Measurements from ENCODE around the gene RFNG.

Gene RFNG

DNA sequence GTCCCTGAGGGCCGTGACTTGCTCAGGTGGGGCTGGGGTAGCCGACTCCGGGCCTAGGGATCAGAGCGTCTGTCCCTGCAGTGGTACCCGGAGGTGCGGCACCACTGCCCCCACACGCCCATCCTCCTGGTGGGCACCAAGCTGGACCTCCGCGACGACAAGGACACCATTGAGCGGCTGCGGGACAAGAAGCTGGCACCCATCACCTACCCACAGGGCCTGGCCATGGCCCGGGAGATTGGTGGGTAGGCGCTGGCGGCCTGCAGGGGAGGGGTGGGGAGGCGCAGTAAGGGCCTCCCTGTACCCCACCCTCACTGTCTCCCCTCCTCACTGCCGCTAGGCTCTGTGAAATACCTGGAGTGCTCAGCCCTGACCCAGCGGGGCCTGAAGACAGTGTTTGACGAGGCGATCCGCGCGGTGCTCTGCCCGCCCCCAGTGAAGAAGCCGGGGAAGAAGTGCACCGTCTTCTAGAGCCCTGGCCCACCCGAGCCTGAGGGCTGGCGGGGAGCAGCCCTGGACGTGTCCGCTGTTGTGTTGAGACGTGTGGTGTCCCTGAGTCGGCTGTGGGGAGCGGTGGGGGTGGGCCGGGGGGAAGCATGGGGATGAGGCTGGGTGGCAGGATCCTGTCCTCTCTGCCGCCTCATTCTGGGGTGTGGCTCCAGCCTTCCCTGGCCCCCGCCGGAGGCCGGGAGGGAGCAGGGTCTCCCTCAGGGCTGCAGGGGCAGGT lies 18.1 kb downstream of the RFNG start:
- no peak overlapping the region for H3K9ac ChIP-seq (ENCODE audit: low read depth, low read length)
- no peaks in the 10 kb centered on the region for H3K36me3 ChIP-seq (ENCODE audit: insufficient read depth, low read length)
- no peaks in the 10 kb centered on the region for H3K27me3 ChIP-seq (ENCODE audit: insufficient read depth, low read length)
- no peak overlapping the region for H3K27ac ChIP-seq (ENCODE audit: low read depth, low read length)
- no peaks in the 10 kb centered on the region for H3K9me3 ChIP-seq (ENCODE audit: insufficient read depth, low read depth, low read length)
- peaks cover 9% of the 10 kb centered on the region; the same call in 1 of the 2 replicates for H3K4me1 ChIP-seq (ENCODE audit: insufficient read depth, low read length)
- no peak overlapping the region for H3K4me3 ChIP-seq (ENCODE audit: low read length)
- 92% methylated on average over 38 of the region's 38 CpGs for WGBS

DNA sequence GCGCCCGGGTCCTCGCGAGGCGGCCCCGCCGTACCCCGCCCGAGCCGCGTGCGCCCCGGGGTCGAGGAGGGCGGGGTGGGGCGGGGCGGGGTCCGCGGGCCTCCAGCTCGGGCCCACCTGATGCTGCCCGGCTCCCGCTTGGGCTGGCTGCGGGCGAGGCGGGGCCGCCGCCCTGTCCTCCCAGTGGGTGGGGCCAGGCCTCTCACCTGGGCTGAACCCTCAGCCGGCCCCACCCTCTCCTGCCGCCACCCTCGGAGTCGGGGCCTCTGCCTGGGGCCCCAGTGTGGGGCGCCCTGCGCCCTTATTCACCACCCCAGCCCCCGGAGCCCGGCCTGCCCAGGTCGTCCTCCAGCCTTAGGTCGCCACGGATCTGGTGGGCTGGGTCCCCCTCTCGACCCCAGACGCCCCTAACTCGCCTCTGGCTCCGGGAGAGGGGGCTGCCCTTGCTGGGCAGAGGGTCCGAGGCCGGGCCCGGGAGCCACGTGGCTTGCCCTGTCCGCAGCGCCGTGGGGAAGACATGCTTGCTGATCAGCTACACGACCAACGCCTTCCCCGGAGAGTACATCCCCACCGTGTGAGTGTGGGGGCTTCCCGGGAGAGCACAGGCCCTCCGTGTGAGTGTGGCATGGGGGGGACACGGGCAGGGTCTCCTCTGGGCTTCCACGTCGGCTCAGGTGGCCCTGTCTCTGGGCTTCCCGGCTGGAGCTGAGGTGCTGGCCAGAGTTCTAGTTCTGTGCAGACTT lies 19.6 kb downstream of the RFNG start:
- peak overlapping the region; percentile 77 for H3K4me3 ChIP-seq (ENCODE audit: low read length)
- H3K4me1 ChIP-seq (ENCODE audit: insufficient read depth, low read length), result 0 out of 2 replicates have a peak, but pooled peaks cover 5% of the 10 kb centered on the region
- 8% methylated on average over 55 of the region's 59 CpGs for WGBS
- H3K27ac ChIP-seq (ENCODE audit: low read depth, low read length), result no peak overlapping the region
- H3K36me3 ChIP-seq (ENCODE audit: insufficient read depth, low read length), result no peaks in the 10 kb centered on the region
- H3K9ac ChIP-seq (ENCODE audit: low read depth, low read length), result peak overlapping the region; percentile 66
- H3K9me3 ChIP-seq (ENCODE audit: insufficient read depth, low read depth, low read length), result no peaks in the 10 kb centered on the region
- H3K27me3 ChIP-seq (ENCODE audit: insufficient read depth, low read length), result no peaks in the 10 kb centered on the region

DNA sequence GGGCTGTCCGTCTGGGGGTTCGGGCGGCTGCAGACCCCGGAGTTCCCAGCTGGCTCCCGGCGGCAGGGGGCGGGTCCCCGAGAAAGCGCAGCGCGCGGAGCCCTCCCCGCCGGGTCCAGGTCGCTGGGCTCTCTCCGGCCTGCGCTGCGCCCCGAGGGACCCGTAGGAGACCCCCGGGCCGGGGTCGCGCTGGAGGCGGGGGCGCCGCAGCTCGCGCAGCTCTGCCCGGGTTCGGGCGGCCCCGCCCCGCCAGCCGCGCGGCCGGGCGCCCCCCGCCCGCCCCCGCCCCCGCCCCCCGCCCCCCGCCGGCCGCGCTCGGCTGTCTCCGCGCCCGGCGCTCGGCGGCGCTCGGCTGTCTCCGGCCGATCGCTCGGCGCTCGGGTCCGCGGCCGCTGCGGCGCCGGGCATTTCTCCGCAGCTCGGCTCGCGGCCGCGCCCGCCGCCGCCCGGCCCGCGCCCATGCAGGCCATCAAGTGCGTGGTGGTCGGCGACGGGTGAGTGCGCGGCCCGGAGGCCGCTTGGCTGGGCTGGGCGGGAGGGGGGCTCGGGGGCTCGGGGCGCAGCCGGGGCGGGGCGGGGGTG lies 20.2 kb downstream of the RFNG start, which contains the start of gene RAC3:
RAC3 (plus strand) TSS at position 376 of the 582 bp plus-strand sequence; CDS start at position 460, 84 bp downstream.
- H3K9me3 ChIP-seq (ENCODE audit: insufficient read depth, low read depth, low read length), result no peaks in the 10 kb centered on the region
- WGBS, result under 1% methylated on average over 76 of the region's 96 CpGs
- H3K36me3 ChIP-seq (ENCODE audit: insufficient read depth, low read length), result no peaks in the 10 kb centered on the region
- no peak within 1 kb of the TSS for H3K27ac ChIP-seq (ENCODE audit: low read depth, low read length)
- peak within 1 kb of the TSS; percentile 66 for H3K9ac ChIP-seq (ENCODE audit: low read depth, low read length)
- 0 out of 2 replicates have a peak, but pooled peaks cover 5% of the 10 kb centered on the region for H3K4me1 ChIP-seq (ENCODE audit: insufficient read depth, low read length)
- peak within 1 kb of the TSS; percentile 77 for H3K4me3 ChIP-seq (ENCODE audit: low read length)
- no peaks in the 10 kb centered on the region for H3K27me3 ChIP-seq (ENCODE audit: insufficient read depth, low read length)

DNA sequence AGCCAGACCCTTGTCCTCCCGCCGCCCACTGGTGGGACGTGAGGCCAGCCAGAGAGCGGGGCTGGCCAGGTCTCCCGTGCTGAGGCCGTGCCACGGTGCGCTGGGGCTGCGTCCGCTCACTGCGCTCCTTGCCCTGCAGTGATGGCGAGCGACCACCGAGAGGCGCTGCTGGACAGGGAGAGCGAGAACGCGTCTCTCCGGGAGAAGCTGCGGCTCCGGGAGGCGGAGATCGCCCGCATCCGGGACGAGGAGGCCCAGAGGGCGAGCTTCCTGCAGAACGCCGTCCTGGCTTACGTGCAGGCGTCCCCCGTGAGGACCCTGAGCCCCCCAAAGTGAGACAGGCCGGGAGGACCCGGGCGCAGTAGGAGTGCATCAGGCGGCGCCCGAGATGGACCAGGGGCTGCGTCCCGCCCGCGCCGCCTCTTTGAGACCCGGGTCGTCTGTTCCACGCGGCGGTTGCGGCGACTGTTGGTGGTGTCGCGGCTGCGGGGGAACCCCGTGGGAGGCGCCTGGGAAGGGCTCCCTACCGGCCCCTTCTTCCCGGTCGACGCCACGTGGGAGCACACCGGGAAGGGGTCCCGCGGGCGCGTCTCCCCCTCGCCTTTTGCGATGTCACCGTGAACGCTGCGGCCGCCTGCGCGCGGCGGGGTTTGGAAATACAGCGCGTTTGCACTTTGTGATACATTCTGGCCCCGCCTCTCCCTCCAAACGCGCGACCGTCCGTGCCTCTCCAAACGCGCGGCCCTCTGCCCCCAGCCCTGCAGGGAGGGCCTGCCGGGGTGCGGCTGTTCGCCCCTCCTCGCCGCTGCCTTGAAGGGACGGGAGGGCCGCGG lies 20.9 kb downstream of the RFNG start:
- 1% methylated on average over 94 of the region's 94 CpGs for WGBS
- H3K4me3 ChIP-seq (ENCODE audit: low read length), result peak overlapping the region; percentile 60
- H3K9ac ChIP-seq (ENCODE audit: low read depth, low read length), result peak overlapping the region; percentile 65
- no peaks in the 10 kb centered on the region for H3K9me3 ChIP-seq (ENCODE audit: insufficient read depth, low read depth, low read length)
- no peaks in the 10 kb centered on the region for H3K36me3 ChIP-seq (ENCODE audit: insufficient read depth, low read length)
- H3K4me1 ChIP-seq (ENCODE audit: insufficient read depth, low read length), result 0 out of 2 replicates have a peak, but pooled peaks cover 5% of the 10 kb centered on the region
- no peaks in the 10 kb centered on the region for H3K27me3 ChIP-seq (ENCODE audit: insufficient read depth, low read length)
- H3K27ac ChIP-seq (ENCODE audit: low read depth, low read length), result no peak overlapping the region

DNA sequence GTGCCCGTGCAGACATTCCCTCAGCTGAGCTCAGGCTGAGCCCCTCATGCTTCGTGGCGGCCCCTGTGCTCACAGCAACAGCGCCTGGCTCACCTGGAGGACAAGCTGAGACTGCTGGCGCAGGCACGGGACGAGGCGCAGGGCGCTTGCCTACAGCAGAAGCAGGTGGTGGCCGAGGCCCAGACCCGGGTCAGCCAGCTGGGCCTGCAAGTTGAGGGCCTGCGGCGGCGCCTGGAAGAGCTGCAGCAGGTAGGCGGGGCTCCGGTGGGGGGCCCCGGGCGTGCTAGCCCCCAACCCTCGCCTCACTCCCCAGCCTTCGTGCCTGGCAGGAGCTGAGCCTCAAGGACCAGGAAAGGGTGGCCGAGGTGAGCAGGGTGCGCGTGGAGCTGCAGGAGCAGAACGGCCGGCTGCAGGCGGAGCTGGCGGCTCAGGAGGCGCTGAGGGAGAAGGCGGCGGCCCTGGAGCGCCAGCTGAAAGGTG lies 21.6 kb downstream of the RFNG start:
- WGBS, result 70% methylated on average over 31 of the region's 31 CpGs
- Histone ChIP-seq H3K9me3 (ENCODE audit: insufficient read depth, low read depth, low read length) (no peaks in the 10 kb centered on the region), H3K9ac (ENCODE audit: low read depth, low read length) (no peak overlapping the region), H3K36me3 (ENCODE audit: insufficient read depth, low read length) (no peaks in the 10 kb centered on the region), H3K27ac (ENCODE audit: low read depth, low read length) (no peak overlapping the region), H3K27me3 (ENCODE audit: insufficient read depth, low read length) (no peaks in the 10 kb centered on the region), H3K4me1 (ENCODE audit: insufficient read depth, low read length) (0 out of 2 replicates have a peak, but pooled peaks cover 5% of the 10 kb centered on the region), H3K4me3 (ENCODE audit: low read length) (peak overlapping the region; percentile 8; the same call in 1 of the 2 replicates)

DNA sequence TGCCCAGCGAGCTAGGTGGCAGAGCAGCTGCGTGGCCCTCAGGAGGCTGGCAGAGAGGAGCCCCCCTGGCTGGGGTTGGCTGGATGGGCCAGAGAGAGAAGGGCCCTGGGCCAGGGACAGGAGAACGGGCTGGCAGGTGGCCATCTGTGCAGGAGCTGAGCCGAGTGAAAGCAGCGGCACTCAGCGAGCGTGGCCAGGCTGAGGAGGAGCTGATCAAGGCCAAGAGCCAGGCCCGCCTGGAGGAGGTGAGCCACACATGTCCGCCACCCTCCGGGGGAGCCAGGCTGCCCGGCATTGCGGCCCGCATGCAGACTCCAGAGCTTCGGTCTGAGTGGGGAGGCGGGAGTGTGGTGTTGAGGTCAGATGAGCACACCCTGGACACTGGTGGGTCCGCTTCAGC lies 22.2 kb downstream of the RFNG start:
- Histone ChIP-seq H3K4me3 (ENCODE audit: low read length) (no peak overlapping the region), H3K27me3 (ENCODE audit: insufficient read depth, low read length) (0 out of 2 replicates have a peak, but pooled peaks cover under 1% of the 10 kb centered on the region), H3K4me1 (ENCODE audit: insufficient read depth, low read length) (0 out of 2 replicates have a peak, but pooled peaks cover 5% of the 10 kb centered on the region), H3K36me3 (ENCODE audit: insufficient read depth, low read length) (no peaks in the 10 kb centered on the region), H3K27ac (ENCODE audit: low read depth, low read length) (no peak overlapping the region), H3K9ac (ENCODE audit: low read depth, low read length) (no peak overlapping the region), H3K9me3 (ENCODE audit: insufficient read depth, low read depth, low read length) (no peaks in the 10 kb centered on the region)
- 94% methylated on average over 16 of the region's 16 CpGs for WGBS

DNA sequence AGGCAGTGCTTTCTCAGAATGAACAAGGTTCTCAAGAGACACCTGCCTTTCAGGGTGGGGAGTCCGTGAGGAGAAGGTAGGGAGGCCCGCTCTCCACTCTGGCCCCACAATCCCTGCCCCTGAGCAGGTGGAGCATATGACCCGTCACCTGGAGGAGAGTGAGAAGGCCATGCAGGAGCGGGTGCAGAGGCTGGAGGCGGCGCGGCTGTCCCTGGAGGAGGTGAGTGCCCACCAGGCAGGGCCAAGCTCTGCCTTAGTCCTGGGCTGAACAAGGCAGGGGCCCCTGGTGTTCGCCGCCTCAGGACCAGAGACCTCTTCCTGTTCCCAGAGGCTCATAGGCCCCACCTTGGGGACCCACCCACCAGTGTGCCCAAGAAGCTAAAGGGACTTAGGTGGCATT lies 22.6 kb downstream of the RFNG start:
- Histone ChIP-seq H3K4me1 (ENCODE audit: insufficient read depth, low read length) (0 out of 2 replicates have a peak, but pooled peaks cover 5% of the 10 kb centered on the region), H3K9ac (ENCODE audit: low read depth, low read length) (no peak overlapping the region), H3K27ac (ENCODE audit: low read depth, low read length) (no peak overlapping the region), H3K27me3 (ENCODE audit: insufficient read depth, low read length) (0 out of 2 replicates have a peak, but pooled peaks cover 4% of the 10 kb centered on the region), H3K36me3 (ENCODE audit: insufficient read depth, low read length) (no peaks in the 10 kb centered on the region), H3K4me3 (ENCODE audit: low read length) (no peak overlapping the region), H3K9me3 (ENCODE audit: insufficient read depth, low read depth, low read length) (no peaks in the 10 kb centered on the region)
- 94% methylated on average over 9 of the region's 9 CpGs for WGBS

DNA sequence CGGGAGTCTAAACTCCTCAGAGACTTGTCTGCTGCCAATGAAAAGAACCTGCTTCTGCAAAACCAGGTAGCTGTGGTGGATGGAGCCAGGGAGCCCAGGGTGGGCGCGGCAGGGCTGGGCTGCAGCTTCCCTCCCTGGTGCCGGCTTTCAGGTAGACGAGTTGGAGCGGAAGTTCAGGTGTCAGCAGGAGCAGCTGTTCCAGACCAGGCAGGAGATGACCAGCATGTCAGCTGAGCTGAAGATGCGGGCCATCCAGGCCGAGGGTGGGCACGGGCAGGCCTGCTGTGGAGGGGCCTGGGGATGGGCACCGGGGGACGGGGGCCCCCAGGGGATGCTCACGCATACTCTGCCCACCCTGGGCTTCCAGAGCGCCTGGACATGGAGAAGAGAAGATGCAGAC lies 23.4 kb downstream of the RFNG start:
- Histone ChIP-seq H3K27ac (ENCODE audit: low read depth, low read length) (no peak overlapping the region), H3K9ac (ENCODE audit: low read depth, low read length) (no peak overlapping the region), H3K9me3 (ENCODE audit: insufficient read depth, low read depth, low read length) (no peaks in the 10 kb centered on the region), H3K27me3 (ENCODE audit: insufficient read depth, low read length) (0 out of 2 replicates have a peak, but pooled peaks cover 6% of the 10 kb centered on the region), H3K36me3 (ENCODE audit: insufficient read depth, low read length) (no peaks in the 10 kb centered on the region), H3K4me1 (ENCODE audit: insufficient read depth, low read length) (0 out of 2 replicates have a peak, but pooled peaks cover 5% of the 10 kb centered on the region), H3K4me3 (ENCODE audit: low read length) (no peak overlapping the region)
- 97% methylated on average over 13 of the region's 13 CpGs for WGBS

DNA sequence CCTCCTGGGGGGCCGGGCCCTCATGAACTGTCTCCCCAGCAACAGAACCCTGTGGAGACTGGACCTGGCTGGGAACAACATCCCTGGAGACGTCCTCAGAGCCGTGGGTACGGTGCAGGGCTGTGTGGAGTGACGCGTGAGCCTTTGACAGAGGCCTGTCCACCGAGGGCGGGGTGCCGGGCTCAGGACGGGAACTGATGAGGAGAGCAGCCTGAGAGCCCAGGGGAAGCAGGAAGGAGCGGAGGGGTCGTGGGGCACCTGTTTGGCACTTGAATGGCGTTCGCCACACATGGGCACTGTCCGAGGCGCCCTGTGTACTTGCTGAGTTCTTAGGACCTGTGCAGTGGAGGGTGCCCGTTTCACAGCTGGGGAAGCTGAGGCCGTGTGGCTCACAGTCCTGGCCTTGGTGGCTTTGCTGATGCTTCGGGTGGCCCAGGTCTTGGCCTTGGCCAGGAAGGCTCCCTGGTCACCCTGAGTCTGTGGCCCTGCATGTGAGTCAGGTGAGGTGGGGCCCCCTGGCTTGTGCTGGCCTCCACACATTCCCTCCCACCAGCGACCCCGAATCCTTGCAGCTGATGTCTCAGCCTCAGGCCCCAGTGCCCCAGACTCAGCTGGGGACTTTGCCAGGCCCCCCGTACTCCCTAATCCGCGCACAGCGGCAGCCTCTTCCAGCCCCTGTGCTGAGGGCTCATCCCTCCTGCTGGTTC lies 26.1 kb downstream of the RFNG start:
- 93% methylated on average over 25 of the region's 25 CpGs for WGBS
- Histone ChIP-seq H3K27ac (ENCODE audit: low read depth, low read length) (no peak overlapping the region), H3K9ac (ENCODE audit: low read depth, low read length) (no peak overlapping the region), H3K27me3 (ENCODE audit: insufficient read depth, low read length) (0 out of 2 replicates have a peak, but pooled peaks cover 6% of the 10 kb centered on the region), H3K4me1 (ENCODE audit: insufficient read depth, low read length) (peaks cover 6% of the 10 kb centered on the region; the same call in 1 of the 2 replicates), H3K4me3 (ENCODE audit: low read length) (no peak overlapping the region), H3K9me3 (ENCODE audit: insufficient read depth, low read depth, low read length) (no peaks in the 10 kb centered on the region), H3K36me3 (ENCODE audit: insufficient read depth, low read length) (no peaks in the 10 kb centered on the region)

DNA sequence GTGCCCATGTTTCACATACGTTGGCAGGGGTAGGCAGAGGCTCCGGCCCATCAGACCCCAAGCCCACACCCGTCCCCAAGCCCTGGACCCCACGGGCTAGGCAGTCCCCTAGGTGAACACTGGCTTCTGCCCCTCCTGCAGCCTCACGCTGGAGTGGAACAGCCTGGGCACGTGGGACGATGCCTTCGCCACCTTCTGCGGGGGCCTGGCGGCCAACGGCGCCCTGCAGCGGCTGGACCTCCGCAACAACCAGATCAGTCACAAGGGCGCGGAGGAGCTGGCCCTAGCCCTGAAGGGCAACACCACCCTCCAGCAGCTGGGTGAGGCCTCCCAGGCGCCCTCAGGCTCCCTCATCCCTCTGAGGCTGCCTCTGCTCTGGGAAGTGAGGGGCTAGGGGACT lies 26.8 kb downstream of the RFNG start:
- H3K9ac ChIP-seq (ENCODE audit: low read depth, low read length), result no peak overlapping the region; the same call in 1 of the 2 replicates
- no peaks in the 10 kb centered on the region for H3K36me3 ChIP-seq (ENCODE audit: insufficient read depth, low read length)
- WGBS, result 92% methylated on average over 17 of the region's 17 CpGs
- H3K9me3 ChIP-seq (ENCODE audit: insufficient read depth, low read depth, low read length), result no peaks in the 10 kb centered on the region
- no peak overlapping the region for H3K4me3 ChIP-seq (ENCODE audit: low read length)
- peaks cover 6% of the 10 kb centered on the region; the same call in 1 of the 2 replicates for H3K4me1 ChIP-seq (ENCODE audit: insufficient read depth, low read length)
- no peak overlapping the region for H3K27ac ChIP-seq (ENCODE audit: low read depth, low read length)
- 0 out of 2 replicates have a peak, but pooled peaks cover 6% of the 10 kb centered on the region for H3K27me3 ChIP-seq (ENCODE audit: insufficient read depth, low read length)

All from HUES64 (cell line).